ENCODE data around the gene JMY.
"Not testable (repeated sequence)": the region's sequence is repeated elsewhere in the genome, so short reads cannot be mapped to it uniquely, and the experiment has no call there.

JMY gene

GRCh38 chr5:79240561-79240960 lies 4.6 kb downstream of the JMY start:
- Mint-ChIP-seq H3K27me3 (ENCODE audit: low read depth, poor library complexity) (peaks cover 37% of the 10 kb centered on the region), H3K4me3 (no peak overlapping the region), H3K9me3 (no peaks in the 10 kb centered on the region), H3K4me1 (peaks cover 31% of the 10 kb centered on the region), H3K27ac (no peak overlapping the region), H3K36me3 (ENCODE audit: low read depth) (no peaks in the 10 kb centered on the region)
- DNase-seq: no peak
- no peak for TF ChIP-seq CTCF (IDR thresholded peaks at IDR 0.05)

- Mint-ChIP-seq H3K4me1 (peaks cover 29% of the 10 kb centered on the region), H3K27ac (no peak overlapping the region), H3K36me3 (ENCODE audit: low read depth) (no peaks in the 10 kb centered on the region), H3K4me3 (no peak overlapping the region), H3K9me3 (no peaks in the 10 kb centered on the region), H3K27me3 (ENCODE audit: low read depth, poor library complexity) (peaks cover 32% of the 10 kb centered on the region)
- TF ChIP-seq CTCF (IDR thresholded peaks at IDR 0.05): no peak
- DNase-seq: no peak
Measured at GRCh38 chr5:79241535-79241979, 5.6 kb downstream of the JMY start.

- Mint-ChIP-seq H3K27me3 (ENCODE audit: low read depth, poor library complexity) (peaks cover 28% of the 10 kb centered on the region), H3K27ac (no peak overlapping the region), H3K9me3 (no peaks in the 10 kb centered on the region), H3K4me1 (peaks cover 28% of the 10 kb centered on the region), H3K4me3 (no peak overlapping the region), H3K36me3 (ENCODE audit: low read depth) (no peaks in the 10 kb centered on the region)
- no peak for TF ChIP-seq CTCF (IDR thresholded peaks at IDR 0.05)
- no peak for DNase-seq
Measured at GRCh38 chr5:79242242-79243039, 6.5 kb downstream of the JMY start.

GRCh38 chr5:79243224-79243623 lies 7.3 kb downstream of the JMY start:
- peaks cover 20% of the 10 kb centered on the region for H3K27me3 Mint-ChIP-seq (ENCODE audit: low read depth, poor library complexity)
- TF ChIP-seq CTCF (IDR thresholded peaks at IDR 0.05): no peak
- no peaks in the 10 kb centered on the region for H3K9me3 Mint-ChIP-seq
- H3K27ac Mint-ChIP-seq: no peak overlapping the region
- H3K36me3 Mint-ChIP-seq (ENCODE audit: low read depth): no peaks in the 10 kb centered on the region
- DNase-seq: no peak
- no peak overlapping the region for H3K4me3 Mint-ChIP-seq
- H3K4me1 Mint-ChIP-seq: peaks cover 20% of the 10 kb centered on the region

GRCh38 chr5:79254067-79254466 lies 18.1 kb downstream of the JMY start:
- H3K4me1 Mint-ChIP-seq: not testable (repeated sequence)

GRCh38 chr5:79255786-79256557 lies 20.0 kb downstream of the JMY start:
- no peaks in the 10 kb centered on the region for H3K4me1 Mint-ChIP-seq
- TF ChIP-seq CTCF (IDR thresholded peaks at IDR 0.05): peak; percentile 62
- no peak overlapping the region for H3K4me3 Mint-ChIP-seq
- no peak overlapping the region for H3K27ac Mint-ChIP-seq
- peaks cover 14% of the 10 kb centered on the region for H3K36me3 Mint-ChIP-seq (ENCODE audit: low read depth)
- peaks cover 2% of the 10 kb centered on the region for H3K27me3 Mint-ChIP-seq (ENCODE audit: low read depth, poor library complexity)
- peaks cover 12% of the 10 kb centered on the region for H3K9me3 Mint-ChIP-seq
- DNase-seq: peak; percentile 49

More at GRCh38 chr5:79254067-79254466, 18.1 kb downstream of the JMY start:
- H3K27me3 Mint-ChIP-seq (ENCODE audit: low read depth, poor library complexity); DNase-seq; H3K4me3 Mint-ChIP-seq: not testable (repeated sequence)
- Mint-ChIP-seq H3K9me3 (peaks cover 12% of the 10 kb centered on the region), H3K27ac (peak overlapping the region; percentile 6), H3K36me3 (ENCODE audit: low read depth) (peaks cover 17% of the 10 kb centered on the region)

Measured in nephron progenitor cell (in vitro differentiated cells).